ENCODE measurements around the gene CNTNAP2.

The CNTNAP2 gene

DNA sequence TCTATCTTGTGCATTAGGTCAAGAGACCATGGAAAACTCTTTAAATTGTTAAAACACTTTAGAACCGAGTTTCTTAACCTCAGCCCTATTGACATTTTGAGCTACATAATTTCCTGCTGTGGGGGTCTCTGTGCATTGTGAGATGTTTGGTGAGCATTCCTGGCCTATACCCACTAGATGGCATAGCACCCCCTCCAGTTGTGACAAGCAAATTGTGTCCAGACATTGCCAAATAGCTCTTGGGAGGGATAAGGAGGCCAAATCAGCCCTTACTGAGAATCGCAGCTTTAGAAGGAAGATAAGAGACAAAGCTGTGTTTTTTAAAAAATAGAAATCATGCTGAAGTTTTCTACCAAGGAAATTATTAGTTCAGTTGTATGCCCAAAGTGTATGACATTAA lies 1315.5 kb downstream of the CNTNAP2 start:
- peak; percentile 24 for DNase-seq

DNA sequence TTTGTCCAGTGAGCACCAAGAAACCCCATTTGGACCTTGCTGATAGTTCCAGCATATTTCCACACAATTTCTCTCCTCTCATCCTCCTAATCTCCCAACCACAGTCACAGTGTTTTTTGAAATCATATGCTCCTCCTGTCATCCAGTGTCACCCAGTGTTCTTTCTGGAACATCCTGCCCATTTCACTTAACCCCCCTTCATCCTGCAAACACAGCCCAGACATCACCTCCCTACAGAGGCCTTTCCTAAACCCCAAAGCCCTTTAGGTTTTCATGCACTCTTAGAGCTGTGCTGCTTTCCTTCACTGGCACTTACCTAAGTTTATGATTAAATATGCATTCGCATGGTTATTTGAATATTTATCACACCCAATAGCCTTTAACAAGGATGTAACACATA lies 1316.0 kb downstream of the CNTNAP2 start:
- DNase-seq: no peak

DNA sequence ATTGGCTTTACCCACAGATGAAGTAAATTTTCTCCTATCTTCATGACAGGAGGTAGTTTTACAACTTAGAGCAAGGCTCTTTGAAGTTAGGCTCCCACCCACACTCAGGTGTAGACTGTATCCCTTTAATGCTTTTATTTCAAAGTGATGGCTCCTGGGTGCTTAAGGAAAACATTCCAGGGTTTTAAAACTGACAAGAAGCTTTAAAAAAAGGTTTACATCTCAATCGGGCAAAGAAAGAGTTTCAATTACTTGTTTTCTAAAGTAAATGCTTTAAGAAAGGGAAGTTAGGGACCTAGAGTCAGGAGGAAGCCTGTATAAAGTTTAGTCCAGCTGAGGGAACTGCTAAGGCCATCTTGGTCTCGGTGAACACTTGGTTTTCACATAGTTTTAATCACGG lies 1320.1 kb downstream of the CNTNAP2 start:
- DNase-seq: no peak

DNA sequence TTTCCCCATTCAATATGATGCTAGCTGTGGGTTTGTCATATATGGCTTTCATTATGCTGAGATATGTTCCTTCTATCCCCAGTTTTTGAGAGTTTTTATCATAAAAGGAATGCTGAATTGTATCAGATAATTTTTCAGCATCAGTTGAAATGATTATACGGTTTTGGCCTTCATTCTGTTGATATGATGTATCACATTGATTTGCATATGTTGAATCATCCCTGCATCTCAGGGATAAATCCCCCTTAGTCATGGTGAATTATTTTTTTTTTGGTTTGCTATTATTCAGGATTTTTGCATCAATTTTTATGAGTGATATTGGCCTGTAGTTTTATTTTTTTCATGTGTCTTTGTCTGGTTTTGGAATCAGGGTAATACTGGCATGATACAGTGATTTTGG lies 1321.6 kb downstream of the CNTNAP2 start:
- DNase-seq: no peak

DNA sequence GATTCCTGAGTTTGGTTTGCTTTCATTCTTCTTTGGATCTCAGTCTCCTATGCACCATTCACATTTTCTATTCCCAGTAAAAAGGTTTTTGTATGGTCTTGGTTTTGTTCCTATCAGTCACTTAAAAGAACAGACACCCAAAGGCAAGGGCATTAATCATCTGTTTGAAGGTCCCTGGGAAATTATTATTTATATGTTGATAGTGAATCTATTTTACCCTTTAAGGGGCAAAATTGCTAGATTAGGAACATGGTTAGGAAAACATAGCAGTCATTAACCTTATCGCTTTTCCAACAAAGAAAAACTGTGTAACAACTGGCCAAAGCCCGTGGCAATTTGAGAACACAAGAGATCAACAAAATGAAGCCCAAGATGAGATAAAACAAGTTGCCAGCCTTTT lies 1327.3 kb downstream of the CNTNAP2 start:
- DNase-seq: no peak

DNA sequence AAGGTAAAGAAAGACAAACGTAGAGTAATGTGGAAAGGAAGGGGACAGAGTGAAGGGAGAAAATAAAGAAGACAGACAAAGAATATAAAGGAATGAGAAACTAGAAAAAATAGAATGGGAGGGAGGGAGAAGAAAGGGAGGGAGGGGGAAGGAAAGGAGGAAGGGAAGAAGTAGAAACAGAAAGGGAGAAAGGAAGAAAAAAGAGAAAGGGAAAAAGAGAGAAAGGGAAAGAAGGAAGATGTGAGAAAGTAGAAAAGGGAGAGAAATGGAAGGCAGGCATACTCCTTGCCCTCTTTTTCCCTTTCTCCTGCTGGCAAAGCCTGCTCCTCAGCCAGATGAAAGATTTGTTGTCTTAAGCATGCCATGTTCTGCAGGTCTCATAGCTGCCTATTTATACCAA lies 1336.2 kb downstream of the CNTNAP2 start:
- no peak for DNase-seq

DNA sequence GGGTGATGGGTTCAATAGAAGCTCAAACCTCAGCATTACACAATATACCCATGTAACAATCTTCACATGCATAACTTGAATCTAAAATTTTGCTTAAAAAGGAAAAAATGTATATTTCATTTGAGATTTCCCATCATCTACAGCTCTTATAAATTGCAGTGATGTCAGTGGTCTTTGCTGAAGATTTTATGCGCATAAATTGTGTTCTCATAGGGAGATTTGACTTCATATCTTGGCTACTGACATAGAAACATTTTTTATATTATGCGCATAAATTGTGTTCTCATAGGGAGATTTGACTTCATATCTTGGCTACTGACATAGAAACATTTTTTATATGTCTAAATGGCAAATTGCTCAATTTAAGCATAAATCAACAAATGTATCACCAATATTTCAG lies 1348.6 kb downstream of the CNTNAP2 start:
- DNase-seq: no peak

DNA sequence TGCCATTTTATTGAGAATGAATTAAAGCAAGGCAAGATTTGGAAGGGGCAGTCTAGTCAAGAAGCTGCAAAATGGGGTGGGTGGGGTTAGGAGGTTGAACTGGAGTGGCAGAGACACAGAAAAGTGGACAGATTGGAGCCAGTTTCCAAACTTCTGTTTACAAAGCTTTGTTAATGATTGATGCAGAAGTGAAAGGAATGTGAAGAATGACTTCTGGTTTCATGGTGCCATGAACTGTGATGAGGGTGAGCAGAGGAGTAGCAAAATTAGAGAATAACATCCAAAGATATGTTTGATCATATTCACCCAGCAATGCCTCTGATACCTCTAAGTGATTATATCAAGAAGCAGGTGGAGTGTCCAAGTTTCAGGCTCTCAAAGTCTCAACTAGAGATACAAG lies 1356.0 kb downstream of the CNTNAP2 start:
- DNase-seq: no peak

DNA sequence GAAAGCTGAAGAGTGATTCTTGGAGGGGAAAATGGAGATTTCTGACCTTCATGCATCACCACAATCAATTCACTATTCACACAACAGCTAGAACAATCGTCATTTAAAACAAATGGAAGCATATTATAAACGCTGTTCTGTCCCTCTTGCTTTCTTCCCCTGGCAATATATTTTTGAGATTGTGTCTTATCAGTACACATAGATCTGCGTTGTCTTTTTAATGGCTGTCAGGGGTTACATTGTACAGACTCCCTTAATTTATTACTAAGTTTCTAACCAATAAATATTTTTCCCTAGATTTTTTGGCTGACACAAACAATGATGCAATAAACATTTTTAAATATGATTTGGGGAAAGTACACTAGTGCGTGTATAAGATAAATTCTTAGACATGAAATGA lies 1358.3 kb downstream of the CNTNAP2 start:
- DNase-seq: no peak

DNA sequence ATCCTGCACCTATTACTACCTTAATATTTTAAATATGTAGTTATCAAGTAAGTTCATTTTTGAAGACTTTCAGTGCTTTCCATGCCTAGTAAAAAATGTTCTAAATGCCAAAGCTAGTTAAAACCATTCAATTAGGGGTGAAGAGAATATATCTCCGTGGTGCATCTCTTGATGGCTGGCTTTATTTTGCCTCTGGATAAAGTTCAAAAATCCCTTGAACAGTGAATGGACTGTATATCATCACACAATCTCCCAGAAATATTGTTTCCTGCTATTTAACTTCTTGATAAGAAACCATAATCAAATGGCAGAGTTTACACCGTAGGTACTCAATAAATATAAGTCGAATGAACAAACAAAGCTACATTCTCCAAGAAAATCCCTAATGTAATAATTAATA lies 1360.9 kb downstream of the CNTNAP2 start:
- DNase-seq: no peak

DNA sequence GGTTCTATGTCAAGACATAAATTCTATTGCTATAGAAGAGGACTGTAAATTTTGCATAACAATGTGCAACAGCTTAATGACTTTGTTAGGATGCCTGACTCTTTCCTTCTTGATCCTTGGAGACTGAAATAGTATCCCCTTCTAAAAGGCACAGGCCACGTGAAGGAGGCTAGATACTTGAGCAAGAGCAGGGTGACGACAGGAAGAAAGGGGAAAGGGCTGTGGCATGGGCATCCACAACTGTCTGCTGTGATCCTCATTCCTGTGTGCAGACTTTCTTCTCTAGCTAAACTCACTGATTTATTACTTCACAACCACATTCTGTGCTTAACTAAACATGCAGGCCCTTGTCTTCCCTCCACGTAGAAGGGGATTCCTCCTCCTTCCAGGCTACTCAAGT lies 1362.2 kb downstream of the CNTNAP2 start:
- DNase-seq: no peak

DNA sequence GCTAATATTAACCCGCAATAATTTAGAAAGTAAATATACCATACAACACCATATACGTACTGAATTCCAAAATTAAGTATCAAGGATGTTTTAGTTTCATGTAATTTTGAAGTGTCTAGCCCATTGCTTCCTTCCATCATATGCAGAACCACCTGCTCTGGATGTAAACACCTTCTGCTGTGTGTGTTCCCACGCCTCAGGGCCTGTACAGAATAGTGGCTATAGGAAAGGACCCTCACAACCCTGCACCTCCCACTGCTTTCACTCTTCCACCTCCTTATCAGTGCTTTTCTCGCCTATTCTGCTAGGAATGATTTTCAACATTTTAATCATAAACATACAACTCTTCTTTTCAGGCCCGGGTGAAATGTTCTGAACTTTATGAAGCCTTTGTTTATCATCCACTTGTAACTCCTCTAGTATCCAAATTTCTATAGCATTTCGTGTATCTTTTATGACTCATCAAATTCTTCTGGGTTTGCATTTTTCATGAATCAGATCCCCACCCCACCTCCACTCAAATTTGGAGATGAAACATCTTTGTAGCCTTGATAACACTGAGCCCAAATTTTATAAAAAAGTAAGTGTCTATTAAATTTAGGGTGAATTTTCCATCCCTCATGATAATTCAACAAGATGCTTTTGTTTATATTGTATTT lies 1367.2 kb downstream of the CNTNAP2 start:
- no peak for DNase-seq

DNA sequence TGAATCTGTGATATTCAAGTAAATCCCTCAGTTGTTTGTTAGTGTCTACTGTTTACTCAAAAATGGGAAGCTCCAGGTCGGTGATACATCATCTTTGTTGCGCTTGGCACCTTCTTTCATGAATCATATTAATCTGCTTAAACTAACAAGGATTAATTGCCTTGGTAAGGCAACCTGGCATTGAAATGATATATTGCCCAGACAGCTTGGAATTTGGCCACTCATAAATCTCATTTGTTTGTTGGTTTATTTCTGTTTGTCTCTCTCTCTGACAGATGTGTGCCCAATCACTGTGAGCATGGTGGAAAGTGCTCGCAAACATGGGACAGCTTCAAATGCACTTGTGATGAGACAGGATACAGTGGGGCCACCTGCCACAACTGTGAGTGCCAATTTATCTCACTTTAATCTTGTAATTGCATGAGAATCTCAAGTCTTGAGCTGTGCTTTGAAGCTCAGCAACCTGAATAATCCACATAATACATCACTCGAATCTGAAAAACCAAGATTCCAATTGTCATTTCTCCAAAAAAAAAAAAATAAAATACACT lies 1369.1 kb downstream of the CNTNAP2 start:
- DNase-seq: no peak

DNA sequence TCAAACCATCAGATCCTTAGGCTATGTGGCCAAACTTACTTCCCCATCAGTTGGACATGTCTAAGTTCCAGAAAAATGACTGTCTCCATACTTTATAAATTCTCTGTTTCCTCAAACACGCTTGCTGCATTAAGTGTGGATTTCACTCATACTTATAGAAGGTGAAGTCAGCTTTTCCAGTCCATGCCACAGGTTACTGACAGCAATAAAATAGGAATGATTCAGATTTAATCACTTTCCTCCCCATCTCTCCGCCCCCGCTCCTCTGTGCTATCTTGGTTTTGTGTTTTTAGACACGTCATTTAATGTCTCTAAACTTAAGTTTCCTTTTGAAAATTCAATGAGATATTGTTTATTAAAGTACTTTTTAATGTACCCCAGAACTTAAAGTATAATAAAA lies 1376.0 kb downstream of the CNTNAP2 start:
- DNase-seq: no peak

DNA sequence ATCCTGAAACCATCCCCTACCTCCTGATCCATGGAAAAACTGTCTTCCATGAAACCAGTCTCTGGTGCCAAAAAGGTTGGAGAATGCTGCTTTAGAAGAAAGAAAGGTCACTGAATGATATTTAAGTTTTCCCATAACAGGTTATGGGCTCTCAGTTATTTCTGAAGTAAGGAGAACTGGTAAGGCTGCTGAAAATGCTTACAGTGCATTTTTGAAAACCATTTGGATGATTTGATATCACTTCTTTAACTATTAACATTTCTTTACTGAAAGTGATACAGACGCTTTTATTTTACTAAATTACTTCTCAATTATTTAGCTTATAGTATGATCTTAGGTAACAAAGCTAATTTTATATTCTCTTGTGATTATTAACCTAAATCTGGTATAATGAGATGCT lies 1379.6 kb downstream of the CNTNAP2 start:
- no peak for DNase-seq

DNA sequence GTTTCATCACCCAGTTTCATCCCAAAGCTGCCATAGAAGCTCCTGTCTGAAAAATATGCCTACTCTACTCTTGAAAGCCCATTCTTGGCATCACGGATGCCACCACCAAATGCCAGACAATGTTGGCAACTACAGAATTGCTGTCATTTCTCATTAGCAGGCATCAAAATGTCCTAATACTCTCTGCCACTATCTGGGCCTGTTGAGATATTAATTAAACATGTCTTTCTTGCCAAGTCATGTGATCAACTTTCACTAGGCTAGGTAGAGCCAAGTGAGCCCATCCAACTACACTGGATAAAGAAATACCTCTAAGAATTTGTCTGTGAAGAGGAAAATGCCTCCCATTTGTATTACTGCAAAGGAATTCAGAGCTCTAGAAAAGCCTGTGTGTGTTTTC lies 1380.6 kb downstream of the CNTNAP2 start:
- DNase-seq: no peak

DNA sequence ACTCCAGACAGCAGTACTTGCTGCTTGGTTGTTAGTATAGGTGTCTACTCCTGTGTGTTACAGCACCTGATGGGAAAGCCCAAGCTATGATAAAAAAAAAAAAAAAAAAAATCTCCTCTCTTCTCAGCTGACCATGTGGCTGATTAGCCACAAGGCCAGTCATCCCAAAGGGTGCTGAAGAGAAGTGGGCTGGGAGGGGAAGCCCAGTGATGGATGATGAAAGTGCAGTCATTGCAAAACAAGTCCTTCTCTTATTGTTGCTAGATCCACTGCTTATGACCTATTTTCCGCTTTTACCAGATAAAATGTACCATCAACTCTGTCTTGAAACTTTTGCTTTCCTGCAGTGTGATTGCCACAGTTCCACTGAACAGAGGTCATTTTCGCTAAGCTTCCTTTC lies 1381.5 kb downstream of the CNTNAP2 start:
- no peak for DNase-seq

DNA sequence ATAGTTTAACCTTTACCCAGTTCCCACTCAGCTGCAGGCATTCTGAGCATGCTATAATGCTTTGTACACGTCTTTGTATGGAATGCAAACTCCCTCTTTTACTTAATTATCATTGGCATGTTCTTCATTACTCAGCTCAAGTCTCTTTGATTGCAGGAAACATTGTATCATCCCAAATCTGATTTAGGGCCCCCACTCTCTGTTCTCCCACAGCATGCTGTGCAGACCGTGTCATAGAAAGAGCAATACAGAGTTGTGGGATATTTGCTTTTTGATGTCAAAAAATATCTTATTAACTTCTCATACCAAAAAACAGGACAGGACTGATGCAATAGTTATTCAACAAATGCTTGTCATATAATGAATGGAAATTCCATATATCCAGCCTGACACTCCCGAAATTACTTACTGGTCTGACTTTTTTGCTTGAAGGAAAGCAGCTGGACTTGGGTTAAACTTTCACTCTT lies 1392.5 kb downstream of the CNTNAP2 start:
- DNase-seq: no peak

DNA sequence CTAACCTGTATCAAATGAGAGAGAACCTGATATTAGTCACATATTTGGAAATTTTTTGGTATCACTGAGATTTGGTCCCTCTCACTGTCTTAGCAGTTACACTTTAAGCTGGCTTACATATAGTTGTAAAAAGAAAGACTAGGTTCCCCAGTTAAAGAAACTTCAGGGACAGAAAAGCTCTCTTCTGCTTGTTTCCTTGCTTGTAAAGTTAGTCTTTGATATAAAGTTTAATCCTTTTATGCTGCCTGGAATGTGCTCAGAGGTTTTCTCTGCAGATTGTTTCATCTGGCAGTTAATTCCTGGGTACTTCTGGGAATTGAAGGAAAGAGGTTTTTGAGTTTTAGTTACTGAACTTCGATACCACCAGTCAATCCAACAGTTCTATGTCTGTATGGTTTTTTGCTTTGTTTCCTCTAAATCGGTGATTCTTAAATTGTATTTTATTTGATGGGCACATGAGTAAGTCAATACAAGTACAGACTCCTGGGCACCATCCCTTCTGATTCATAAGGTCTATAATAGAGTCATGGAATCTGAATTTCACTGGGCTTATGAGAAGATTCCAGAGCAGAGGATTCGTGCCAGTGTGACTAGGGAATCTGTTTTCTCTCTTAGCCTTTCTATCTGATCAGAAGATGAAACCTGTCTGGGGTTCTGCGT lies 1393.1 kb downstream of the CNTNAP2 start:
- no peak for DNase-seq

DNA sequence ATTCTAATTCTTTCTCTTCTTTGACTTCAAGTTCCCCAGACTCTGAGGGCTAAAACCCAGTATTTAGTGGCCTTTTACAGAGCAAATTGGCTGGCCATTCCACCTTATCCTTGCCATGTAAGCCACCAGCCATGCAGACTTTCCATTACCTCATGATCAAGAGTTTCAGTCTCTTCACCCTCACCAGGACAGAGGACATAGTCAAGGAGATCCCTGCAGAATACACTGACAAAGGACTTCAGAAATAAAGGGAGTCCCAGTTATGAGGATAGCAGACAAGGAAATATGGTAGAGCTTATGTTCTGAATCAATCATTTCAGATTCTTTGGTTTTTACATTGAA lies 1393.6 kb downstream of the CNTNAP2 start:
- no peak for DNase-seq

DNA sequence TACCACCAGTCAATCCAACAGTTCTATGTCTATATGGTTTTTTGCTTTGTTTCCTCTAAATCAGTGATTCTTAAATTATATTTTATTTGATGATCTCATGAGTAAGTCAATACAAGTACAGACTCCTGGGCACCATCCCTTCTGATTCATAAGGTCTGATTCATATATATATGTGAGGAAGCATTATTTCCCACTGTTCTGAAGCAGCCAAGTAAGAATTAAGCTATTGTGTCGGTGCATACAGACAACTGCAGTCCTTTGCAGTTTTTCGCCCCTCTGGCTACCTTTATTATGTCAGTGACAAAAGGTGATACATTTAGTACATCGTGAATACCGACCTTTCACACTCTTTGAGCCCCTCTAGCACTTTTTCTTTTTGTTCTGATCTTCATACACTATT lies 1394.3 kb downstream of the CNTNAP2 start:
- no peak for DNase-seq

DNA sequence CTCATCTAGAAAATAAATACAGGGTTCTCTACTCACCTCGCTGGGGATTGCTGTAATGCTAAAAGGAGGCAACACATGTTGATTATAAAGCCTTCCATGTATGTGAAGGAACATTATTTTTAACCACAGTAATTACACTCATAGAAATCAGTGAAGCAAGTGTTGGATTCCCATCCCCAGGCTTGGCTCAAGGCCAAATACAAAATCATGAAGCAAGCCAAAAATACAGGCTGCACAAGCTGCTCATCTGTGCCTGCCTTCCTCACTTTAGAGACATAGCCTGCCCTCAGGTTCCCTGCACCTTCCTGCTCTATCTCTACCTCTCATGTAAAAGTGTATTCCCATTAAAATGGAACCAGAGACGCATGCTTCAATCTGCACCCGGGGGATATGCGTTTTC lies 1396.8 kb downstream of the CNTNAP2 start:
- peak; percentile 92 for DNase-seq

DNA sequence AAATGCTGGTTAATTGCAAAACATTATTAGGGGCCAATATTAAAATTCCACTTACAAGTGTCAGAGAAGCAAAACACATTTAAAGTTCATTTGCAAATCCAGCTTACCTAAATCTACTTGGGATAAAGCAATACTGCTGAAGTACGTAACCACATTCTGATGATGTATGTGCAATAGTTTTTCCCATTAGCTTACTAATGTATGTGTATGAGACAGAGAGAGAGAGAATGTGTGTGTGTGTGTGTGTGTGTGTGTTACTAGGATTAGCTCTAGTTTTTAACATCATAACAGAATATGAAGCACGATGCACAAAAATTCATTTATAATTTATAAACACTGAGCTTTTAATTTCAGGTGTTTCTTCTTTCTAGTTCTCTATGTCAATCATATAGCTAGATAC lies 1399.8 kb downstream of the CNTNAP2 start:
- DNase-seq: no peak

DNA sequence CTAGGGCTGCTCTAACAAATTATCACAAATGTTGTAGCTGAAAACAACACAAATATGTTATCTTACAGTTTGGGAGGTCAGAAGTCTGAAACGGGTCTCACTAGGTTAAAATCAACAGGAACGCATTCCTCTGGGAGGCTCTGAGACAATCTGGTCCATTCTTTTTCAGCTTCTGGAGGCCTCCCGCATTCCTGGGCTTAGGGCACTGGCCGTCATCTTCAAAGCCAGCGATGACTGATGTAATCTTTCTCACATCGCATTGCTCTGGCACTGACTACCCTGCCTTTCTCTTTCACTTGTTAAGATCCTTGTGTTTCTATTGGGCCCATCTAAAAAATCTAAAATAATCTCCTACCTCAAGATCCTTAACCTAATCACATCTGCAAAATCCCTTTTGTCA lies 1402.5 kb downstream of the CNTNAP2 start:
- DNase-seq: no peak

DNA sequence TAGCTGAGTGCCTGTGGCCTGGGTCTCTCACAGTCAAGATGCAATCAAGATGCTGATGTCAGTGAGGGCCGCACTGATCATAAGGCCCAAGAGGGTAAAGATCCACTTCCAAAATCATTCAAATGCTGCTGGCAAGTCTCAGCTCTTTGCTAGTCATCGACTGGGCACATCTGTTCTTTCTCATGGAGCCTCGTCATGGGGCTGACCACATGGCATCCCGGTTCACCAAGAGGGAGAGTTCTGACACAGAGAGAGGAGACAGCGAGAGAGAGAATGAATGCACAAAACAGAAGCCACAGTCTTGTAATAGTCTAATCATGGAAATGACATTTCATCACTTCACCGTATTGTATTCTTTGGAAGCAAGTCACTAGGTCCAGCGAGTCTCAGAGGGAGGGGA lies 1406.5 kb downstream of the CNTNAP2 start:
- DNase-seq: no peak
